ENCODE results near the gene THUMPD3. TPM values are rescaled to one million over a fixed set of nuclear protein-coding genes. Genes with fewer than 3 reads are reported as not detected.

THUMPD3 gene
- total RNA-seq, 1 donor from 2014 or later = 32.7 TPM

- Histone ChIP-seq H3K27ac (ENCODE audit: low read depth, low read length) (peak overlapping the region; percentile 74), H3K9me3 (ENCODE audit: insufficient read depth, low read depth, low read length) (no peaks in the 10 kb centered on the region), H3K79me2 (ENCODE audit: insufficient read depth, low read length) (no peaks in the 10 kb centered on the region), H3K4me1 (ENCODE audit: insufficient read depth, low read length) (peaks cover 35% of the 10 kb centered on the region), H3K9ac (ENCODE audit: low read length) (peak overlapping the region; percentile 41), H3K4me2 (ENCODE audit: low read length) (peak overlapping the region; percentile 44), H2AFZ (ENCODE audit: low read depth, low read length) (no peak overlapping the region), H3K36me3 (ENCODE audit: insufficient read depth, low read length) (no peaks in the 10 kb centered on the region), H4K20me1 (ENCODE audit: insufficient read depth, low read length) (no peaks in the 10 kb centered on the region), H3K4me3 (ENCODE audit: insufficient read depth, low read depth, low read length) (no peak overlapping the region), H3K27me3 (ENCODE audit: insufficient read depth, low read length) (no peaks in the 10 kb centered on the region)
- Mint-ChIP-seq H3K9me3 (ENCODE audit: unreplicated experiment) (no peaks in the 10 kb centered on the region), H3K27ac (ENCODE audit: unreplicated experiment) (no peak overlapping the region), H3K36me3 (ENCODE audit: low read depth, unreplicated experiment) (peaks cover 3% of the 10 kb centered on the region), H3K4me1 (ENCODE audit: low read depth, unreplicated experiment) (peaks cover 23% of the 10 kb centered on the region), H3K27me3 (ENCODE audit: low read depth, unreplicated experiment) (no peaks in the 10 kb centered on the region), H3K4me3 (ENCODE audit: unreplicated experiment) (no peak overlapping the region)
- peak; percentile 96 for DNase-seq (ENCODE audit: low read depth)
- FAIRE-seq = peak; percentile 81
- TF ChIP-seq EZH2 (IDR thresholded peaks at IDR 0.05; ENCODE audit: insufficient read depth, low read length) = no peak
- no peak for TF ChIP-seq CTCF (IDR thresholded peaks at IDR 0.05; ENCODE audit: insufficient read depth, low read depth, low read length)
These were observed 15.0 kb upstream of the THUMPD3 start for GRCh38 chr3:9347887-9348286.

GRCh38 chr3:9349321-9350117 is 13.3 kb upstream of the THUMPD3 start:
- no peaks in the 10 kb centered on the region for H3K36me3 ChIP-seq (ENCODE audit: insufficient read depth, low read length)
- H3K4me1 ChIP-seq (ENCODE audit: insufficient read depth, low read length) = peaks cover 35% of the 10 kb centered on the region
- H3K9ac ChIP-seq (ENCODE audit: low read length) = peak overlapping the region; percentile 37
- DNase-seq (ENCODE audit: low read depth) (peak; percentile 87), FAIRE-seq (no peak)
- Mint-ChIP-seq H3K27me3 (ENCODE audit: low read depth, unreplicated experiment) (no peaks in the 10 kb centered on the region), H3K27ac (ENCODE audit: unreplicated experiment) (peak overlapping the region; percentile 51), H3K9me3 (ENCODE audit: unreplicated experiment) (no peaks in the 10 kb centered on the region), H3K36me3 (ENCODE audit: low read depth, unreplicated experiment) (peaks cover 3% of the 10 kb centered on the region), H3K4me1 (ENCODE audit: low read depth, unreplicated experiment) (peaks cover 27% of the 10 kb centered on the region), H3K4me3 (ENCODE audit: unreplicated experiment) (no peak overlapping the region)
- H3K27me3 ChIP-seq (ENCODE audit: insufficient read depth, low read length) = no peaks in the 10 kb centered on the region
- peak overlapping the region; percentile 46 for H3K4me2 ChIP-seq (ENCODE audit: low read length)
- TF ChIP-seq CTCF (IDR thresholded peaks at IDR 0.05; ENCODE audit: insufficient read depth, low read depth, low read length) = no peak
- TF ChIP-seq EZH2 (IDR thresholded peaks at IDR 0.05; ENCODE audit: insufficient read depth, low read length) = no peak
- H3K79me2 ChIP-seq (ENCODE audit: insufficient read depth, low read length) = no peaks in the 10 kb centered on the region
- no peak overlapping the region for H2AFZ ChIP-seq (ENCODE audit: low read depth, low read length)
- H4K20me1 ChIP-seq (ENCODE audit: insufficient read depth, low read length) = no peaks in the 10 kb centered on the region
- no peaks in the 10 kb centered on the region for H3K9me3 ChIP-seq (ENCODE audit: insufficient read depth, low read depth, low read length)
- H3K27ac ChIP-seq (ENCODE audit: low read depth, low read length) = peak overlapping the region; percentile 66
- no peak overlapping the region for H3K4me3 ChIP-seq (ENCODE audit: insufficient read depth, low read depth, low read length)

- Mint-ChIP-seq H3K4me1 (ENCODE audit: low read depth, unreplicated experiment) (peaks cover 24% of the 10 kb centered on the region), H3K27ac (ENCODE audit: unreplicated experiment) (peak overlapping the region; percentile 65), H3K4me3 (ENCODE audit: unreplicated experiment) (no peak overlapping the region), H3K9me3 (ENCODE audit: unreplicated experiment) (no peaks in the 10 kb centered on the region), H3K36me3 (ENCODE audit: low read depth, unreplicated experiment) (peaks cover 6% of the 10 kb centered on the region), H3K27me3 (ENCODE audit: low read depth, unreplicated experiment) (no peaks in the 10 kb centered on the region)
- Histone ChIP-seq H3K79me2 (ENCODE audit: insufficient read depth, low read length) (no peaks in the 10 kb centered on the region), H4K20me1 (ENCODE audit: insufficient read depth, low read length) (no peaks in the 10 kb centered on the region), H3K4me1 (ENCODE audit: insufficient read depth, low read length) (peaks cover 38% of the 10 kb centered on the region), H3K27me3 (ENCODE audit: insufficient read depth, low read length) (no peaks in the 10 kb centered on the region), H3K36me3 (ENCODE audit: insufficient read depth, low read length) (no peaks in the 10 kb centered on the region), H3K9ac (ENCODE audit: low read length) (no peak overlapping the region), H3K9me3 (ENCODE audit: insufficient read depth, low read depth, low read length) (no peaks in the 10 kb centered on the region), H2AFZ (ENCODE audit: low read depth, low read length) (no peak overlapping the region), H3K4me3 (ENCODE audit: insufficient read depth, low read depth, low read length) (no peak overlapping the region), H3K27ac (ENCODE audit: low read depth, low read length) (no peak overlapping the region), H3K4me2 (ENCODE audit: low read length) (no peak overlapping the region)
- FAIRE-seq (no peak), DNase-seq (ENCODE audit: low read depth) (no peak)
- TF ChIP-seq CTCF (IDR thresholded peaks at IDR 0.05; ENCODE audit: insufficient read depth, low read depth, low read length) = no peak
- no peak for TF ChIP-seq EZH2 (IDR thresholded peaks at IDR 0.05; ENCODE audit: insufficient read depth, low read length)
These were observed 11.1 kb upstream of the THUMPD3 start for GRCh38 chr3:9351709-9352126.

All from astrocyte (in vitro differentiated cells and primary cell).